ENCODE data around the gene NR4A1.
A peak's percentile ranks its signal among the peaks of the same experiment; 100 is the strongest.
"Not testable (repeated sequence)": the region's sequence is repeated elsewhere in the genome, so short reads cannot be mapped to it uniquely, and the experiment has no call there.

NR4A1 gene

DNA sequence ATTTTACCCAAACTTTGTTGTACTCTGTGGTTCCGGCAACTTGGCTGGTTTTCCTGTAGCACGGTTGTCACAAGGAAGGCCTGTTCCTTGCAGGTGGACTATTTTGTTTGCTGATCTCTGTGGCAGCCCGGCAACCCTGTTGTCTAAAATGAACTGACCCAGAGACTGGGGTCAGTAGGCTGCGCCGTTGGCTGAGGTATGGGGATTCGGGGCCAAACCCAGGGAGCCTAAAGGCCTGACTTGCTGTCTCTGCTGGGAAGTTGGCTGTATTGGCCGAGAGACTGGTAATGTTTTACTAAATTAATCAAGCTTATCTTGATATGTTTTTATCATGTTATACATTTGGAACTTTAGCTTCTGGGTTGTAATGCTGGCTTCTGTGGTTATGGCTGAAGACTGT is 42.1 kb downstream of the NR4A1 start:
- Histone ChIP-seq H3K4me2 (ENCODE audit: low read depth, low read length, poor library complexity, severe bottlenecking) (no peak overlapping the region), H3F3A (ENCODE audit: insufficient read depth) (no peaks in the 10 kb centered on the region), H4K20me1 (ENCODE audit: low read depth, low read length) (no peaks in the 10 kb centered on the region), H3K27ac (ENCODE audit: low read depth, low read length) (no peak overlapping the region), H3K9me2 (replicated peaks; ENCODE audit: insufficient read depth, low read length) (no peaks in the 10 kb centered on the region), H3K4me3 (ENCODE audit: insufficient read depth, low read length, poor library complexity, severe bottlenecking) (no peak overlapping the region), H3K79me2 (ENCODE audit: insufficient read depth, low read length) (no peaks in the 10 kb centered on the region), H3K9me3 (ENCODE audit: insufficient read depth, low read length) (no peaks in the 10 kb centered on the region), H2AFZ (ENCODE audit: low read depth, low read length, severe bottlenecking) (no peak overlapping the region), H3K36me3 (ENCODE audit: low read length) (no peaks in the 10 kb centered on the region), H3K27me3 (ENCODE audit: low read length) (no peaks in the 10 kb centered on the region), H3K9ac (ENCODE audit: low read length) (no peak overlapping the region)
- TF ChIP-seq, protein P1, sequence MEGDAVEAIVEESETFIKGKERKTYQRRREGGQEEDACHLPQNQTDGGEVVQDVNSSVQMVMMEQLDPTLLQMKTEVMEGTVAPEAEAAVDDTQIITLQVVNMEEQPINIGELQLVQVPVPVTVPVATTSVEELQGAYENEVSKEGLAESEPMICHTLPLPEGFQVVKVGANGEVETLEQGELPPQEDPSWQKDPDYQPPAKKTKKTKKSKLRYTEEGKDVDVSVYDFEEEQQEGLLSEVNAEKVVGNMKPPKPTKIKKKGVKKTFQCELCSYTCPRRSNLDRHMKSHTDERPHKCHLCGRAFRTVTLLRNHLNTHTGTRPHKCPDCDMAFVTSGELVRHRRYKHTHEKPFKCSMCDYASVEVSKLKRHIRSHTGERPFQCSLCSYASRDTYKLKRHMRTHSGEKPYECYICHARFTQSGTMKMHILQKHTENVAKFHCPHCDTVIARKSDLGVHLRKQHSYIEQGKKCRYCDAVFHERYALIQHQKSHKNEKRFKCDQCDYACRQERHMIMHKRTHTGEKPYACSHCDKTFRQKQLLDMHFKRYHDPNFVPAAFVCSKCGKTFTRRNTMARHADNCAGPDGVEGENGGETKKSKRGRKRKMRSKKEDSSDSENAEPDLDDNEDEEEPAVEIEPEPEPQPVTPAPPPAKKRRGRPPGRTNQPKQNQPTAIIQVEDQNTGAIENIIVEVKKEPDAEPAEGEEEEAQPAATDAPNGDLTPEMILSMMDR (IDR thresholded peaks at IDR 0.05; ENCODE audit: insufficient read depth, low read length, poor library complexity, severe bottlenecking): no peak
- no peak for TF ChIP-seq EZH2phosphoT487 (conservative IDR thresholded peaks at IDR 0.05; ENCODE audit: low read length)

DNA sequence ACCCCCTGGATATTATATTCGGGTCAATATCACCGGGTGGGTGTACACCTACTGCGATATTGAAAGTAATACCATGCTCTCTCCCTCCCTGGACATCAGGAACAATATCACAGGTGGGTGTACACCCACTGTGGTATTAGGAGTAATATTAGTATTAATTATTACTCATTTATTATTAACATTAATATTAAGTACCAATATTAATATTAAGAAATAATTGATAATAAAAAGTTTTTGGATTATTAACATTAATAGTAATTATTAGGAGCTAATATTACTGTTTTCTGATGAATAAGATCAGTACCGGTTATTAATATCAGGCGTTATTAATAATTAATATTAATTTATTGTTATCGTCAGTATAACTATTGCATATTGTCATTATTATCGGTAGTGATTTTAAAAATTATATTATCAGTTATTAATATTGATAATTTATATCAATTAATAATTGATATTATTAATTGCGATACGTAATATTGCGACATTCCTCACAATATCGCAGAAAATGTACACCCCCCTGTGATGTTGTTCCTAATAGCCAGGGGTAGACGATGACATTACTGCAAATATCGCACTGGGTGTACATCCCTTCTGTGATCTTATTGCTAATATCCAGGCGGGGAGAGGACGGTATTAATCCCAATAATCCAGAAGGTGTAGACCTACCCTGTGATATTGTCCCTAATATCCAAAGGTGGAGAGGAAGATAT is 45.2 kb downstream of the NR4A1 start:
- Histone ChIP-seq H3K4me2 (ENCODE audit: low read depth, low read length, poor library complexity, severe bottlenecking) (no peak overlapping the region), H3K9ac (ENCODE audit: low read length) (no peak overlapping the region), H3K27me3 (ENCODE audit: low read length) (no peaks in the 10 kb centered on the region), H3K4me3 (ENCODE audit: insufficient read depth, low read length, poor library complexity, severe bottlenecking) (no peak overlapping the region), H3K9me3 (ENCODE audit: insufficient read depth, low read length) (no peaks in the 10 kb centered on the region), H3K9me2 (replicated peaks; ENCODE audit: insufficient read depth, low read length) (no peaks in the 10 kb centered on the region), H3K36me3 (ENCODE audit: low read length) (no peaks in the 10 kb centered on the region), H3K27ac (ENCODE audit: low read depth, low read length) (no peak overlapping the region), H3K79me2 (ENCODE audit: insufficient read depth, low read length) (no peaks in the 10 kb centered on the region), H2AFZ (ENCODE audit: low read depth, low read length, severe bottlenecking) (no peak overlapping the region), H4K20me1 (ENCODE audit: low read depth, low read length) (no peaks in the 10 kb centered on the region), H3F3A (ENCODE audit: insufficient read depth) (no peaks in the 10 kb centered on the region)
- TF ChIP-seq, protein P1 (IDR thresholded peaks at IDR 0.05; ENCODE audit: insufficient read depth, low read length, poor library complexity, severe bottlenecking): no peak
- TF ChIP-seq EZH2phosphoT487 (conservative IDR thresholded peaks at IDR 0.05; ENCODE audit: low read length): no peak

DNA sequence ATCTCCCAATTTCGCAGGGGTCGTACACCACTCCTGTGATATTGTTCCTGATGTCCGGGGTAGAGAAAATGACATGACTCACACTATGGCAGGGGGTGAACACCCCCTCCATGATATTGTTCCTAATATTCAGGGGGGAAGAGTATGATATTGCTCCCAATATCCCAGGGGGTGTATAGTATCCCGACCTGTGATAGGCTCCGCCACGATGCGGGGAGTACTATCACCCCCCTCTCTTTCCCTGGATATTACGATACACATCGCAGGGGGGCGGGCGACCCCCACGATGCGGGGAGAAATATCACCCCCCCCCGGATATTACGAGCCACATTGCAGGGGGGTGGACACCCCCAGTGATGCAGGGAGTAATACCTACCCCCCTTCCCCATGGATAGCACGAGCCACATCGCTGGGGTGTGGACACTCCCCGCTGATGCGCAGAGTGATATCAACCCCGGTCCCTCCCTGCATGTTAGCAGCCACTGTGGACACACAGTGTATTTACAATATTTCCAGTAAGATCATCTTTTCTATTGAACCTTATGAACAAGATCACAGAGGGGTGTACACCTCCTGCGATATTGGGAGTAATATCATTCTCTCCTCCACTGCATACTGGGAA is 45.9 kb downstream of the NR4A1 start:
- no peaks in the 10 kb centered on the region for H3K27me3 ChIP-seq (ENCODE audit: low read length)
- no peaks in the 10 kb centered on the region for H3K9me2 ChIP-seq (replicated peaks; ENCODE audit: insufficient read depth, low read length)
- H3K27ac ChIP-seq (ENCODE audit: low read depth, low read length): no peak overlapping the region
- H2AFZ ChIP-seq (ENCODE audit: low read depth, low read length, severe bottlenecking): no peak overlapping the region
- H3F3A ChIP-seq (ENCODE audit: insufficient read depth): no peaks in the 10 kb centered on the region
- H3K4me3 ChIP-seq (ENCODE audit: insufficient read depth, low read length, poor library complexity, severe bottlenecking): no peak overlapping the region
- no peak overlapping the region for H3K9ac ChIP-seq (ENCODE audit: low read length)
- H3K9me3 ChIP-seq (ENCODE audit: insufficient read depth, low read length): no peaks in the 10 kb centered on the region
- H3K79me2 ChIP-seq (ENCODE audit: insufficient read depth, low read length): no peaks in the 10 kb centered on the region
- no peak overlapping the region for H3K4me2 ChIP-seq (ENCODE audit: low read depth, low read length, poor library complexity, severe bottlenecking)
- TF ChIP-seq, protein P1 (IDR thresholded peaks at IDR 0.05; ENCODE audit: insufficient read depth, low read length, poor library complexity, severe bottlenecking): no peak
- no peak for TF ChIP-seq EZH2phosphoT487 (conservative IDR thresholded peaks at IDR 0.05; ENCODE audit: low read length)
- no peaks in the 10 kb centered on the region for H4K20me1 ChIP-seq (ENCODE audit: low read depth, low read length)
- no peaks in the 10 kb centered on the region for H3K36me3 ChIP-seq (ENCODE audit: low read length)

DNA sequence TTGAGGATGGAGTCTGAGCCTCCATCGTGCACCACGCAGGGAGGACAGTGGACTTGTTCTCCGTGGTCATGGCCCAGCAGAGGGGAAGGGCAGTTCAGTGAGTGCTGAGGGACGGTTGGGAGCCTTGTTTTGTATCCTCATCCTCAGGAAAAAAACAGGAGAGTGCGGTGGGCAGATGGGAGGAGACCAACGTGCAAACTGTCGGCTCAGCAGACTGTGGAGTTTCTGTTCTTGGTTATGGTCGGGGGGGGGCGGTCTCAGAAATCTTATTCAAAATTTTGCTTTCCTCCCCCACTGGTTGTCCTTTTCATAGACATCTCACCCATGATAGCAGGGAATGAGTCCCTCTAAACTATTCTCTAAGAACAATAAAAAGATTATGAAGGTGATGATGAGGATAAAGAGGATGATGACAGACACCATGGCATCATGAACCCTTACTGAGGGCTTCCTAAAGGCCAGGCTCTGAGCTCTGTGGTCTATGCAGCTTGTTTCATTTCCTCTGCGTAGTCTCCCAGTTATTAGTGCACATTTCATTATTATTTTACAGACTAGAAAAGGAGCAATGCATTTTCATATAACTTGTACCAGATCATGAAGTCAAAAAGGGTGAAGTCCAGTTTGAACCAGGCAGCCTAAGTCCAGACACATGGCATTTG is 53.3 kb downstream of the NR4A1 start:
- not testable (repeated sequence) for H3K4me3 ChIP-seq (ENCODE audit: insufficient read depth, low read length, poor library complexity, severe bottlenecking); H3F3A ChIP-seq (ENCODE audit: insufficient read depth); H3K9me2 ChIP-seq (replicated peaks; ENCODE audit: insufficient read depth, low read length); H2AFZ ChIP-seq (ENCODE audit: low read depth, low read length, severe bottlenecking); H3K36me3 ChIP-seq (ENCODE audit: low read length); H3K27ac ChIP-seq (ENCODE audit: low read depth, low read length); H3K9me3 ChIP-seq (ENCODE audit: insufficient read depth, low read length); H4K20me1 ChIP-seq (ENCODE audit: low read depth, low read length); H3K27me3 ChIP-seq (ENCODE audit: low read length); H3K79me2 ChIP-seq (ENCODE audit: insufficient read depth, low read length)
- Histone ChIP-seq H3K4me2 (ENCODE audit: low read depth, low read length, poor library complexity, severe bottlenecking) (peak overlapping the region; percentile 42), H3K9ac (ENCODE audit: low read length) (0 out of 2 replicates have a peak overlapping the region, but pooled peaks have one; percentile 22)
